Inflammatory macrophage treated with lipopolysaccharide for 4 hours (primary cell): ENCODE data around the gene PPFIA1.
"Not testable (repeated sequence)": the region's sequence is repeated elsewhere in the genome, so short reads cannot be mapped to it uniquely, and the experiment has no call there.

Source experiments
- DNase-seq: peaks from one replicate; pipeline ENCODE4 v3.0.0-alpha.2; 2020

Gene PPFIA1

GRCh38 chr11:70251659-70252321 lies 18.7 kb upstream of the PPFIA1 start:
- no peak for DNase-seq

- no peak for DNase-seq
Observed at GRCh38 chr11:70252844-70253243, 17.6 kb upstream of the PPFIA1 start.

- DNase-seq = no peak
Observed at GRCh38 chr11:70255477-70256116, 14.9 kb upstream of the PPFIA1 start.

GRCh38 chr11:70259077-70259476 lies 11.4 kb upstream of the PPFIA1 start:
- DNase-seq = not testable (repeated sequence)

GRCh38 chr11:70262951-70263350 lies 7.5 kb upstream of the PPFIA1 start:
- peak; percentile 61 for DNase-seq

GRCh38 chr11:70263363-70263762 lies 7.1 kb upstream of the PPFIA1 start:
- DNase-seq = no peak

GRCh38 chr11:70265341-70265740 lies 5.1 kb upstream of the PPFIA1 start:
- no peak for DNase-seq

GRCh38 chr11:70267405-70267950 lies 3.0 kb upstream of the PPFIA1 start:
- no peak for DNase-seq

- DNase-seq = no peak
Observed at GRCh38 chr11:70268526-70268925, 2.0 kb upstream of the PPFIA1 start.

GRCh38 chr11:70270877-70271648 lies 573 bp downstream of the PPFIA1 start:
- DNase-seq = peak; percentile 51

GRCh38 chr11:70271649-70271953 lies 1.1 kb downstream of the PPFIA1 start:
- no peak for DNase-seq

GRCh38 chr11:70272009-70272408 lies 1.5 kb downstream of the PPFIA1 start:
- DNase-seq = no peak

- no peak for DNase-seq
Observed at GRCh38 chr11:70278994-70279393, 8.5 kb downstream of the PPFIA1 start.

GRCh38 chr11:70281156-70281609 lies 10.7 kb downstream of the PPFIA1 start:
- no peak for DNase-seq

GRCh38 chr11:70282012-70282411 lies 11.5 kb downstream of the PPFIA1 start:
- DNase-seq = no peak

GRCh38 chr11:70288721-70289120 lies 18.2 kb downstream of the PPFIA1 start:
- peak; percentile 26 for DNase-seq

GRCh38 chr11:70289582-70289981 lies 19.1 kb downstream of the PPFIA1 start:
- DNase-seq = no peak

- no peak for DNase-seq
Observed at GRCh38 chr11:70290361-70291065, 20.0 kb downstream of the PPFIA1 start.

- DNase-seq = no peak
Observed at GRCh38 chr11:70292166-70292565, 21.7 kb downstream of the PPFIA1 start.

GRCh38 chr11:70292863-70293262 lies 22.4 kb downstream of the PPFIA1 start:
- DNase-seq = no peak

GRCh38 chr11:70295166-70295565 lies 24.7 kb downstream of the PPFIA1 start:
- not testable (repeated sequence) for DNase-seq

GRCh38 chr11:70296681-70297080 lies 26.2 kb downstream of the PPFIA1 start:
- DNase-seq = no peak

GRCh38 chr11:70297341-70297740 lies 26.9 kb downstream of the PPFIA1 start:
- no peak for DNase-seq
